Fibroblast of skin of left biceps (primary cell): Measurements from ENCODE around the gene NSG2.
"Not testable (repeated sequence)": the region's sequence is repeated elsewhere in the genome, so short reads cannot be mapped to it uniquely, and the experiment has no call there.

Experiments
- DNase-seq, 2 experiments: peaks; one replicate each; pipeline ENCODE4 v3.0.0-alpha.2; 2013; ENCODE audit warnings: low read depth in 2 of 2

Gene NSG2

GRCh38 chr5:174045470-174046025, at the start of gene NSG2:
TSS of gene NSG2 (plus strand) at chr5:174045706. CDS start at chr5:174046756, 1,050 bp downstream.
- DNase-seq: peak; percentile 66 to 72

GRCh38 chr5:173997331-173997730, 48.2 kb upstream of the NSG2 start:
- no peak for DNase-seq

GRCh38 chr5:173998531-173998930, 47.0 kb upstream of the NSG2 start:
- DNase-seq: no peak

- no peak for DNase-seq
These were observed 45.4 kb upstream of the NSG2 start for GRCh38 chr5:174000076-174000475.

GRCh38 chr5:174003795-174004194, 41.7 kb upstream of the NSG2 start:
- no peak for DNase-seq

GRCh38 chr5:174008922-174009321, 36.6 kb upstream of the NSG2 start:
- DNase-seq: no peak

- no peak for DNase-seq
These were observed 35.1 kb upstream of the NSG2 start for GRCh38 chr5:174010365-174010764.

- DNase-seq: no peak
These were observed 34.1 kb upstream of the NSG2 start for GRCh38 chr5:174011441-174011840.

GRCh38 chr5:174020069-174020927, 25.2 kb upstream of the NSG2 start:
- DNase-seq: not testable (repeated sequence)

- DNase-seq: no peak
These were observed 24.6 kb upstream of the NSG2 start for GRCh38 chr5:174020928-174021304.

GRCh38 chr5:174022384-174023095, 23.0 kb upstream of the NSG2 start:
- no peak for DNase-seq

- no peak for DNase-seq
These were observed 15.2 kb upstream of the NSG2 start for GRCh38 chr5:174030286-174030685.

- no peak for DNase-seq
These were observed 846 bp upstream of the NSG2 start for GRCh38 chr5:174044466-174045254.

GRCh38 chr5:174046558-174046957, 1.1 kb downstream of the NSG2 start:
- DNase-seq: no peak

GRCh38 chr5:174047472-174048099, 2.1 kb downstream of the NSG2 start:
- no peak for DNase-seq

GRCh38 chr5:174052636-174053035, 7.1 kb downstream of the NSG2 start:
- DNase-seq: no peak

GRCh38 chr5:174053905-174054304, 8.4 kb downstream of the NSG2 start:
- no peak for DNase-seq

GRCh38 chr5:174056064-174056847, 10.8 kb downstream of the NSG2 start:
- no peak for DNase-seq

- no peak for DNase-seq
These were observed 11.7 kb downstream of the NSG2 start for GRCh38 chr5:174057206-174057605.

- no peak for DNase-seq
These were observed 13.1 kb downstream of the NSG2 start for GRCh38 chr5:174058433-174059122.
